Hematopoietic multipotent progenitor cell treated with erythropoietin and hydrocortisone succinate and interleukin-3 and kit ligand, for 17 days (in vitro differentiated cells): ENCODE data around the gene CAP1.
"Not testable (repeated sequence)": the region's sequence is repeated elsewhere in the genome, so short reads cannot be mapped to it uniquely, and the experiment has no call there.

ENCODE experiments used
- DNase-seq: peaks from one replicate; pipeline ENCODE4 v3.0.0-alpha.2; 2015; ENCODE audit warnings: low spot score

The CAP1 gene

DNA sequence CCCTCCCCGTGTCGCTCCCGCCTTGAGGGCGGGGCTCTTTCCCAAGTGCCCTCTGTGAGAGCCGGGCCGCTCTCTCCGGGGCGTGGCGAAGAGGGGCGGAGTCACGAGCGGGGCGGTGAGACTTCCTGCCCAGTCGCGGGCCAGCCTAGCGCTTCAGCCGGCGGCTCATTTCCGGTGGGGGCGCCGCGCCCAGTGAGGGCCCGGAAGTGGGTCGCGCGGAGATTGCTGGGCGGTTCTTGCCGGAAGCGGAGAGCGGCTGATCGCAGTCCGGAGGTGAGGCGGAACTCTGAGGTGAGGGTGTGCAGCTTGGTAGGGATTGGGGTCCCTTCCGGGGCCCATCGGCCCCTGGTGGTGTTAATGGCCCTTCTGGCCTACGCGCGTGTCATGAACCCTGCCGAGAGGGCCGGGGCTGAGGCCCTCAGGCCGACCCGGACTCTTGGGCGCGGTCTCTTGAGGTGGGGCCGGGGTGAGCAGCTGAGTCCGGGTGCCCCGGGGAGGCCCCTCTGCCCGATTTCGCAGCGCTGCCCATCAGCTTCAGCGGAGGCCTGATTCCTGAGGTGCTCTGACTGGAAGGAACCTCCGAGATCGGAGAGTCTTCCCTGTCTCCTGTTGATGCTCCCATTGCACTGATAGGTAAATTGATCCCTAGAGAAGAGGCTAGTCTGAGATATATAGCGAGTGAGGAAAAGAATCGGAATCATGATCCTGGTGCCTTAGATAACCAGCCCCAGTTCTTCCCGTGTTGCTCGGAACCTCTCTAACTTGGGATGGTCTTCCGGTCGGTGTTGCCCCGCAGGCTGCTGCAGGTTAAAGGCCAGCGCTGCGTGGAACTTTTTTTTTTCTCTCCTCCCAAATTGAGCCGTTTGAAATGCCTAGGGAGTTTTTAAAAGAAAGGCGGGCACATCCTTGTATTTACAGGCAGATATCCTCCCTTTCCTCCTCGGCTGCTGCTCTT lies at the start of gene CAP1:
Gene CAP1, plus strand, starts transcription at position 219 of the 955 bp plus-strand sequence. CDS start 18,618 bp downstream, outside the sequence.
- peak; percentile 99 for DNase-seq

DNA sequence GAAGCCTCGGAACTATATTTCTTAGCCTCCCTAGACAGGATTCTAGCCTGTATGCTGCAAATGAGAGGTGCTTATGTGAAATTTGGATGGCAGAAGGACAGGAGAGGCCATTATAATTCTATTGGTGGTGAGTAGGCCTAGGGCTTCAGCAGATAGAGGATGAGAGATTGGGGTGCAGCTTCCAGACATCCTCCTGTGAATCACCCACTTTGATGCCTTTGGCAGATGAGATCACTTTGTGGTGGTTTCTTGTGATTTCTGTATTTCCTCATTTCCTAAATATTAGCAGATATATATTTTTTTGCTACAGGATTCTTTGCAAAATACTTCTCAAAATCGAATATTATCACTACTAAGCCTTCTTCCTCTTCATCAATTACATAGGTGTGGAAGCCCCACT lies 48.3 kb upstream of the CAP1 start:
- DNase-seq: no peak

DNA sequence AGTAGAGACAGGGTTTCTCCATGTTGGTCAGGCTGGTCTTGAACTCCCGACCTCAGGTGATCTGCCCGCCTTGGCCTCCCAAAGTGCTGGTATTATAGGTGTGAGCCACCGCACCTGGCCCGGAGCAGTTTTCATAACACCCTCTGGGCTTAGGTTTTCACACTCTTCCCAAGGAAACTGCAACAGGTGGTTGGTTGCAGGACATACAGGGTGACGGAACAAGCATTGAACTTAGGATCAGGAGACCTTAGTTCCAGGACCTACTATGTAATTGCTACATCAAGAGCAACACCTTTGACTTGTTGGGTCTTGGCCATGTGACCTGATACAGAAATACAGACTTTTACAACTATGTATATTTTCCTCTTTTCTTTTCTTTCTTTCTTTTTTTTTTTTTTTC lies 47.6 kb upstream of the CAP1 start:
- no peak for DNase-seq

DNA sequence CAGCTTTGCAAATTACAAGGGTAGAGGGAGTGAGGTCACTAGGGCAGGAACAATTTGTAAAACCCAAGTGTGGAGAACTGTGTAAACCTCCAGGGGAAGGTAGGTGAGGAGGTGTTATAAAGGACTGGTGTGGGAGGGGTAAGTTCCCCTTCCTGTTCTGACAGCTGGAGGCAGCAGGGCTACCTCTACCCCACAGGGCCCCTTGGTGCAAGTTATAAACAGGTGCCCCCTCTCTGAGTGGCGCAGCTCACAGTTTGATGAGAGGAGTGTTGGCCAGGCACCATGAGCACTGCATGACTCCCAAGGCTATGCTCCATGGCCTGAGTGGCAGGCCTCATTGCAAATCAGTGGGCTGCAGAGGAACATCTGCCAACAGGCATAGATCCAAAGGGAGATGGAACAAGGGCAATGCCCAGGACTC lies 44.5 kb upstream of the CAP1 start:
- no peak for DNase-seq

DNA sequence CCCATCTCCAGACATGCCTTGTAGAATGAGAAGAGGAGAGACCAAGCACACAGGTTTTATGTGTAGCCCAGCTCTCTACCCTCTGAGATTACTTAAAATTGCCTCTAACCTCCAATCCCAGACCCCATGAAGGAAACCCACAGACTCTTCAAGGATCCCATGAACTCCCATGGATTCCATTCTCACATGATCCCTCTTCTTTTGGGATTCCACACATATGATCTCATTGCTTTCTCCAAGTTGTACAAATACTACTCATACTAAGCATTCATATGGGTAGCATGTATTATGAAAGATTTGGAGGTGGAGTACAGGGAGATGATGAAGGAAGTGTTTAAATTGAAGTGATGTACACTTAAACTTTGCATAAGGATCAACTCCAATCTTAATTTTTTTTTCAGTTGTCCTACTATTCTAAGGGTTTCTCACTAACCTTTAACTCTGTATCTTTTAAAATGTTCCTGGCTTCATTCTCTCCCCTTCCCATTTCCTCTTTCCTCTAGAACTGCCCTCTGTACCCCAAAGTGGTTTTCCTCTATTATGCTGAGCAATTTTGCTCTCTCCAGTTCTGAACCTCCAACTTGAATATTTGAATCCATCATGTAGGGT lies 44.0 kb upstream of the CAP1 start:
- no peak for DNase-seq

GRCh38 chr1:40001456-40001855 lies 39.1 kb upstream of the CAP1 start:
- DNase-seq: no peak

DNA sequence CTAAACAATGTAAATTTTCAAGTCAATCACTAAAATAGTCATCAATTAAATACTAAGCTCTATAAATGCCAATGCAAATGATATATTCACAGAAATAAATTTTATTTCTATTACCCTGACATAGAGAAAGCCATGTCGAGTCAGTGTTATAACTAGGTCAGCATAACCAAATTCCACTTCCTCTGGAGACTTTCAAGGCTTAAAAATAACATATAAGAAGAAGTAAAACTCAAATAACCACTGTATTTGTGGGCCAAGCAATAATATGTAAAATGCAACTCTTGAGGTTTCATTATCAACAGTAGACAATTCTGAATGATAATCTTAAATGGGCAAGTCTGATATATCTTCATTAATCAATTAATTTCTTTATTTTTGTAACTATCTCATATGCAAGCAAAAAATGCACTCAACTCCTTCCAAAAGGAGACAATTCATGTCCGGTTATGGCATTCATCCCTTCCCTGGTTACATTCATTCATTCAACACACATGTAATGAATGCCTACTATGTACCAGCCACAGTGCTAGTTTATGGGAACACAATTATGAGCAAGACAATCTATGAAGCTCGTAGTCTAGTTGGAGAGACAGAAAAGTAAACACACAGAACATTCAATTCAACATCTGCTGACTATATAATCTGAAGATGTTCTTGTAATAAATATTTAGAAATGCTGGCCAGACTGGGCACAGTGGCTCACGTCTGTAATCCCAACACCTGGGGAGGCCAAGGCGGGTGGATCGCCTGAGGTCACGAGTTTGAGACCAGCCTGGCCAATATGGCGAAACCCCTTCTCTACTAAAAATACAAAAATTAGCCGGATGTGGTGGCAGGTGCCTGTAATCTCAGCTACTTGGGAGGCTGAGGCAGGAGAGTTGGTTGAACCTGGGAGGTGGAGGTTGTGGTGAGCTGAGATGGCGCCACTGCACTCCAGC lies 37.1 kb upstream of the CAP1 start:
- no peak for DNase-seq

DNA sequence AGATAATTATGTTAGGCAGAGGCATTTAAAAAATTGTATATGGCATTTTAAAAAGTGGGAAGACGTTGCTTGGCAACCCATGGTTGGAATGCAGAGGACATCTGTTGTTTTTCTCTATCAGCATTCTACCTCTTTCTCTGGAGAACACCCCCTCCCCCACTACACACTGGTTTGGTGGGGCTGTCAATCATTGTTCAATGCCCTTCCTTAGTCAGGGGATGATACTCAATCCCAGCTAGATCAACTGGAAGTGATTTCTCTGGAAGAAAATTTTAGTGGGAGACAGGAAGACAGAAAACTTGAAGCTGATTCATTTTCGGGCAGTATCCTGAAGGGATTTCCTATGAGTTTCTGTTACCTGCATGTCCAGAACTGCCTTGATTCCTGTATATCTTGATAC lies 35.7 kb upstream of the CAP1 start:
- DNase-seq: no peak

DNA sequence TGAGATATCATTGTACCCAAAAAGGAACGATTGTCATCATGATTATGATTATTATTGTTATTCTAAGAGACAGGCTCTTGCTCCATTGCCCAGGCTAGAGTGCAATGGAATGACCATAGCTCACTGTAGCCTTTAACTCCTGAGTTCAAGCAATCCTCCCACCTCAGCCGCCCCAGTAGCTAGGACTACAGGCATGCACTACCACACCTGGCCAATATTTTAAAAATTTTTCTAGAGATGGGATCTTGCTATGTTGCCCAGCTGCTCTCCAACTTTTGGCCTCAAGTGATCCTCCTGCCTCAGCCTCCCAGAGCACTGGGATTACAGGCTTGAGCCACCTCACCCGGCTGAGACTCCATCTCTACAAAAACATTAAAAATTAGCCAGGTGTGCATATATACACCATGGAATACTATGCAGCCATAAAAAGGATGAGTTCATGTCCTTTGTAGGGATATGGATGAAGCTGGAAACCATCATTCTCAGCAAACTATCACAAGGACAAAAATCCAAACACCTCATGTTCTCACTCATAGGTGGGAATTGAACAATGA lies 33.0 kb upstream of the CAP1 start:
- DNase-seq: not testable (repeated sequence)

GRCh38 chr1:40011198-40011597 lies 29.3 kb upstream of the CAP1 start:
- DNase-seq: no peak

DNA sequence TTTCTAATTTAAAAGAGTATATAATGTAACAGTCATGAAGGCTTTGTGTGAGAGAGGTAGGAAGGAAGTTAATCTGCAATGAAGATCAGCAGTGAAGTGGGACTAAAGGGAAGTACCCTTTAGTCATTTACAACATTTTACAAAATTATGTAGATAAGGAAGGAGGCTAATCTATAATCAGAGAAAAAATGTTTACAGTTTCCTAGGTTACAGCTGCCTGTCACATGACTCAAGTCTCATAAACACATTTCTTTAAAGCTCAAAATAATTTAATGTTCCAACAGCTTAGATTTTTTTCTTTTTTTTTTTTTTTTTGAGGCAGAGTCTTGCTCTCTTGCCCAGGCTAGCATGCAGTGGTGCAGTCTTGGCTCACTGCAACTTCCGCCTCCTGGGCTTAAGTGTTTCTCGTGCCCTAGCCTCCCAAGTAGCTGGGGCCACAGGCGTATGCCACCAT lies 26.2 kb upstream of the CAP1 start:
- DNase-seq: no peak

GRCh38 chr1:40014812-40015594 lies 25.5 kb upstream of the CAP1 start:
- DNase-seq: no peak

DNA sequence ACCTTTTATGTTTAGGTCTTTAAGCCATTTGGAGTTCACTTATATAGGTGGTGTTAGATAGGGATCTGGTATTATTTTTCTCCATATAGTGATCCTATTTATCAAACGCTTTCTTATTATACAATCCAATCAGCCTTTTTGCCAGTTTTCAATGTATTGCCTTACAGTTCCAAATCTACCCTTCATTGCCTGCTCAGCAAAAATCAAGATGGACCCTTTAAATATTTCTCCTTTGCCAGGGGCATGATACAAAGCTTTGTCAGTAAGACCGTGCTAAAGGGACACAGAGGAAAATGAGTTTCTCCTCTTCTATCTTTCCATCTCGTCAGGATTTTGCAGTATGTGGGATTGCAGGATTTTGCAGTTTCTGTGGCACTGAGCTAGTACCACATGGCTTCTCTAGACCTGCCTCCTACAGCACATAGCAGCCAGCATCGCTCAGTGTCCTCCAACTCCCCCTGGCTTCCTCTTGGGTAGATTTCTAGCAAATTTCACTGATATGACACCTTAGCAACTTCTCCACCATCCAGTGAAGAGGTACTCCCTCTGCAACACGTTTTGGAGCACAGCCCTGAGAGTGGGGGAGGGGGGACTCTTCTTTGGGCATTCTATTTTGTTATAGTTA lies 22.5 kb upstream of the CAP1 start:
- no peak for DNase-seq

- DNase-seq: no peak
Measured at GRCh38 chr1:40020447-40021085, 20.0 kb upstream of the CAP1 start.

DNA sequence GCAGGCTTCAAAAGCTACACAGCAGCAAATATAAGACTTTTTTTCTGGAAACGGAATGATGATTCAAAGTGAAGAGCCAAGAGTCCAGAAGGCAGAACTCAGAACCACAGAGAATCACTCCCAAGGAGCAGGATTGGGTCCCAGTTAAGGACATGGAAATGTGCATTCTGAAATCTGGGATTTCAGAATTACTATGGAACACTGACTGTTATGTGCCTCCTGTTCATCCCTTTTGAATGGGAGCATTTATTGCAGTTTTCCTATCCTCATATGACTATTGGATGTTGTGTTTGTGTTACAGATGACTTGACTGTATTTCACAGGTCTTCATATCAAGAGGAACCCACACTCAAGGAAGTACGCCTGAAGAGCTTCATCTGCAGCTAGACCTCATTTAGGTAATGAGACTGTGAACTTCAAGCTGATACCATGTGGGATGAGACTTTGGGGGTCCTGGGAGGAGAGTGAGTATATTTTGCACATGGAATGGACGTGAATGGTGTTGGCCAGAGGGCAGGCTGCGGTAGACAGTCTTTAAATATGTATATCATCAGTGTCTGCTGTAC lies 17.1 kb upstream of the CAP1 start:
- no peak for DNase-seq

DNA sequence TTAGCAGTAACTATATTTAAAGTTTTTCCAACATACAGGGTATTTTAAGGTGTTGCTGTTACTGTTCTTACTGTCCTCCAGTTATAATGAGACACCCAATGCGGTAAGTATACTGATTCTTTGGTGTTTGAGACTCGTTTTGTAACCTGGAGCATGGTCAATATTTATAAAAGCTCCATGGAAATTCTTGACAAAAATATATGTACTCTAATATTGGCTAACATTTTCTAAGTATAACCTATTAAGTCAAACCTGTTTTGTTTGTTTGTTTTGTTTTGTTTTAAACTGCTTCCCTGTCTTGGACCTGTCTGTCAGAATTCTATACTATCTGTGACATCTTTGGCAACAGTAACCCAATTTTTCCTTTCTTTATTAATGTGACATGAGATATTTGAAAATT lies 15.9 kb upstream of the CAP1 start:
- no peak for DNase-seq

GRCh38 chr1:40027647-40028046 lies 12.9 kb upstream of the CAP1 start:
- no peak for DNase-seq

DNA sequence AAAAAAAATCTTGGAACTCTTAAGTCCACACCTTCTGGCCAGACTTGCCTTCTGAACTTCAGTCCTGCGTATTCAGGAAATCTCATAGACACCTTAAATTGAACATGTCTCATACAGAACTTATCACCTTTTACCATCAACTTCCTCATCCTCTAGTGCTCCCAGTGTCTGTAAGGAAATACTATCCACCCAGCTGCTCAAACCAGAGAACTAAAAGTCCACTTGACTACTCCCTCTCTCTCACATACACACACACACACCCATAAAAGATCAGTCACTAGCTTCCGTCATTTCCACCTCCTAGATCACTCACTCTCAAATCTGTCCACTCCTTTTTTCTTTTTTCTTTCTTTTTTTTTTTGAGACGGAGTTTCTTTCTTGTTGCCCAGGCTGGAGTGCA lies 10.9 kb upstream of the CAP1 start:
- DNase-seq: no peak

DNA sequence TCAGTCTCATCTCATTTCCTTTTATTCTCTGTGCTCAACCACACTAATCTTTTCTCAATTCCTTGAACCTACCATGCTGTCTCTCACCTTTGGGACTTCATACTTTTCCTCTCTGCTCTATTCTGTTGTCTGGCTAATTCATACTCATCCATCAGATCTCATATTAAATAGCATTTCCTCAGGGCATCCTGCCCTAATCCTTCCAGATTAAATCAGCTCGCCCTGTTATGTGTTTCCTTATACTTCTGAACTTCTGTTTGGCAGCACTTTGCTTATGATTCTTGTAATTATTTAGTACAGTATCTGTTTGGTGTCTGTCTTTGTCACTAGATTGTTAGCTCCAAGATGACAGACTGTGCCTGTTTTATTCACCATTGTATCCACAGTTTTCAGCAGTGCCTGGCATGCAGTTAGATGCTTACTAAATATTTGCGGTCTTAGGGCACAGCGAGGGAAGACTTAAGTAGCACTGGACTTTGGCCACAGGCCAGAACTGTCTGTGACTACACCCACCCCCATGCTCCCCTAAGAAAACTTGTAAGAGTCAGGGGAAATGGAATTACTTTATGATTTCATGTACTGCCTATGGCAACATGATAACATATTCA lies 9.9 kb upstream of the CAP1 start:
- DNase-seq: no peak
